OCI-LY3 (cell line): ENCODE data around the gene SLC9A7.

Experiments
- H2AFZ ChIP-seq: fragments of 200-600, 300-600 bp; shearing (Covaris generic); 2 replicates; pipeline ENCODE4 v1.6.0; 2014; ENCODE audit warnings: antibody characterized with exemption, low read depth, low read length
- H3K27ac ChIP-seq: fragments of 200-600, 300-600 bp; sonication (generic); 2 replicates; pipeline ENCODE4 v1.5.1; 2014; ENCODE audit warnings: mild to moderate bottlenecking, low read length, moderate library complexity, mixed read lengths
- H3K27me3 ChIP-seq: fragments of 200-600, 300-600 bp; sonication (generic); 2 replicates; pipeline ENCODE4 v1.6.1; 2014; ENCODE audit warnings: low read depth, low read length, mixed read lengths
- H3K36me3 ChIP-seq: fragments of 200-600, 300-600 bp; sonication (generic); replicated peaks from 2 replicates; pipeline ENCODE3; 2014; ENCODE audit warnings: low read depth, low read length, mixed read lengths
- H3K4me1 ChIP-seq: fragments of 300-600, 200-600 bp; sonication (generic); 2 replicates; pipeline ENCODE4 v1.6.1; 2014; ENCODE audit warnings: low read length, mixed read lengths
- H3K4me2 ChIP-seq: fragments of 200-600, 300-600 bp; sonication (generic); 2 replicates; pipeline ENCODE4 v1.6.1; 2014; ENCODE audit warnings: low read length, mixed read lengths
- H3K4me3 ChIP-seq: fragments of 300-600, 200-600 bp; sonication (generic); 2 replicates; pipeline ENCODE4 v1.5.1; 2014; ENCODE audit warnings: antibody characterized with exemption, mild to moderate bottlenecking, low read length, moderate library complexity
- H3K79me2 ChIP-seq: fragments of 300-600, 200-600 bp; shearing (Covaris generic); 2 replicates; pipeline ENCODE4 v1.6.1; 2014; ENCODE audit warnings: mild to moderate bottlenecking, low read length, mixed read lengths
- H3K9ac ChIP-seq: fragments of 300-600, 200-600 bp; shearing (Covaris generic); 2 replicates; pipeline ENCODE4 v1.6.0; 2014; ENCODE audit warnings: mild to moderate bottlenecking, low read length, moderate library complexity
- H3K9me3 ChIP-seq: fragments of 200-600, 300-600 bp; shearing (Covaris generic); 2 replicates; pipeline ENCODE4 v1.6.1; 2014; ENCODE audit warnings: low read length, mixed read lengths; ENCODE audit not compliant: insufficient read depth
- H4K20me1 ChIP-seq: fragments of 200-600, 300-600 bp; sonication (generic); 2 replicates; pipeline ENCODE4 v1.6.1; 2016; ENCODE audit warnings: low read length, mixed read lengths; ENCODE audit not compliant: insufficient read depth
- EZH2phosphoT487 ChIP-seq: fragments of 200-600 bp; shearing (Covaris generic); IDR thresholded peaks from 2 replicates; pipeline ENCODE4 v1.6.1; 2018; ENCODE audit warnings: antibody characterized with exemption, mixed run types, low read depth
- TF ChIP-seq, protein P1 (sequence below): fragments of 200-600, 300-600 bp; sonication (generic); IDR thresholded peaks from 2 replicates; pipeline ENCODE4 v1.5.1; 2014; ENCODE audit warnings: antibody characterized with exemption, low read length, low read depth

Gene SLC9A7

DNA sequence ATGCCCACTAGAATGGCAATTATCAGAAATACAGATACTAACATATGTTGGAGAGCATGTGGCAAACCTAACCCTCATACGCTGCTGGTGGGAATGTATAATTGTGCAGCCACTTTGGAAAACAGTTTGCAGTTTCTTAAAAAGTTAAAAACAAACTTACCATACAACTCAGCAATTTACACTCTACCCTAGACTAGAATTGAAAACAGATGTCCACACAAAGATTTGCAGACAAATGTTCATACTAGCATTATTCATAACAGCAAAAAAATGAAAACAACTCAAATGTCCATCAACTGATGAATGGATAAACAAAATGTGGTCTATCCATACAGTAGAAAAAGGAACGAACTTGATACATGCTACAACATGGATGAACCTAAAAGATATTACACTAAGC, 64.4 kb downstream of the SLC9A7 start:
- Histone ChIP-seq H3K4me1 (peaks cover 8% of the 10 kb centered on the region), H3K36me3 (no peaks in the 10 kb centered on the region), H2AFZ (no peak overlapping the region), H3K9ac (no peak overlapping the region), H3K4me3 (no peak overlapping the region), H3K9me3 (no peaks in the 10 kb centered on the region), H4K20me1 (peaks cover 18% of the 10 kb centered on the region; the same call in 1 of the 2 replicates), H3K4me2 (no peak overlapping the region), H3K27ac (no peak overlapping the region), H3K79me2 (peaks cover 13% of the 10 kb centered on the region; the same call in 1 of the 2 replicates), H3K27me3 (no peaks in the 10 kb centered on the region)
- TF ChIP-seq, protein P1, sequence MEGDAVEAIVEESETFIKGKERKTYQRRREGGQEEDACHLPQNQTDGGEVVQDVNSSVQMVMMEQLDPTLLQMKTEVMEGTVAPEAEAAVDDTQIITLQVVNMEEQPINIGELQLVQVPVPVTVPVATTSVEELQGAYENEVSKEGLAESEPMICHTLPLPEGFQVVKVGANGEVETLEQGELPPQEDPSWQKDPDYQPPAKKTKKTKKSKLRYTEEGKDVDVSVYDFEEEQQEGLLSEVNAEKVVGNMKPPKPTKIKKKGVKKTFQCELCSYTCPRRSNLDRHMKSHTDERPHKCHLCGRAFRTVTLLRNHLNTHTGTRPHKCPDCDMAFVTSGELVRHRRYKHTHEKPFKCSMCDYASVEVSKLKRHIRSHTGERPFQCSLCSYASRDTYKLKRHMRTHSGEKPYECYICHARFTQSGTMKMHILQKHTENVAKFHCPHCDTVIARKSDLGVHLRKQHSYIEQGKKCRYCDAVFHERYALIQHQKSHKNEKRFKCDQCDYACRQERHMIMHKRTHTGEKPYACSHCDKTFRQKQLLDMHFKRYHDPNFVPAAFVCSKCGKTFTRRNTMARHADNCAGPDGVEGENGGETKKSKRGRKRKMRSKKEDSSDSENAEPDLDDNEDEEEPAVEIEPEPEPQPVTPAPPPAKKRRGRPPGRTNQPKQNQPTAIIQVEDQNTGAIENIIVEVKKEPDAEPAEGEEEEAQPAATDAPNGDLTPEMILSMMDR = no peak
- TF ChIP-seq EZH2phosphoT487 = no peak

GRCh38 chrX:46693149-46693548, 65.8 kb downstream of the SLC9A7 start:
- Histone ChIP-seq H3K36me3 (no peaks in the 10 kb centered on the region), H3K27me3 (no peaks in the 10 kb centered on the region), H3K4me2 (no peak overlapping the region; the same call in 1 of the 2 replicates), H4K20me1 (peaks cover 18% of the 10 kb centered on the region; the same call in 1 of the 2 replicates), H3K9me3 (no peaks in the 10 kb centered on the region), H3K9ac (no peak overlapping the region), H2AFZ (no peak overlapping the region), H3K79me2 (peaks cover 13% of the 10 kb centered on the region; the same call in 1 of the 2 replicates), H3K27ac (no peak overlapping the region), H3K4me1 (peaks cover 12% of the 10 kb centered on the region), H3K4me3 (no peak overlapping the region)
- TF ChIP-seq EZH2phosphoT487 = no peak
- TF ChIP-seq, protein P1 = no peak

- no peaks in the 10 kb centered on the region for H3K27me3 ChIP-seq
Observed at GRCh38 chrX:46690818-46691217, 68.1 kb downstream of the SLC9A7 start.

DNA sequence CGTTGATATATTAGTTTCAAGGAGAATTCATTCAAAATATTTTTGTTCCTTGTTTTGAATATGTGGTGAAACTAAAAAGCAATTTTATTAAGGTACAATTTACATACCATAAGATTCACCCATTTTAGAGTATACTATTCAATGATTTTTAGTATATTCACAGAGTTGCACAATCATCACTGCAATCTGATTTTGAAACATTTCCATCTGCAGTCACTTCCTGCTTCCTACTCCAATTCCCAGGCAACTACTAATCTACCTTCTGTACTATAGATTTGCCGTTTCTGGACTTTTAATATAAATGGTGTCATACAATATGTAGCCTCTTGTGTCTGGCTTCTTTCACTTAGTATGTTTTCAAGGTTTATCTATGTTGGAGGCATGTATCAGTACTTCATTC, 71.3 kb downstream of the SLC9A7 start:
- Histone ChIP-seq H2AFZ (no peak overlapping the region), H3K9me3 (no peaks in the 10 kb centered on the region), H3K4me2 (no peak overlapping the region), H3K9ac (no peak overlapping the region), H3K4me1 (peaks cover 15% of the 10 kb centered on the region), H3K79me2 (peaks cover 19% of the 10 kb centered on the region; the same call in 1 of the 2 replicates), H3K27me3 (no peaks in the 10 kb centered on the region), H3K4me3 (no peak overlapping the region), H3K36me3 (no peaks in the 10 kb centered on the region), H3K27ac (no peak overlapping the region), H4K20me1 (peaks cover 29% of the 10 kb centered on the region; the same call in 1 of the 2 replicates)
- no peak for TF ChIP-seq EZH2phosphoT487
- TF ChIP-seq, protein P1 = no peak

More at GRCh38 chrX:46690818-46691217, 68.1 kb downstream of the SLC9A7 start:
- H3K79me2 ChIP-seq = peaks cover 14% of the 10 kb centered on the region; the same call in 1 of the 2 replicates
- H3K9ac ChIP-seq = no peak overlapping the region
- no peak overlapping the region for H3K4me2 ChIP-seq
- H3K4me3 ChIP-seq = no peak overlapping the region
- H3K9me3 ChIP-seq = no peaks in the 10 kb centered on the region
- TF ChIP-seq, protein P1 = no peak
- no peak for TF ChIP-seq EZH2phosphoT487
- H3K27ac ChIP-seq = no peak overlapping the region
- H3K4me1 ChIP-seq = peaks cover 19% of the 10 kb centered on the region
- peaks cover 27% of the 10 kb centered on the region; the same call in 1 of the 2 replicates for H4K20me1 ChIP-seq
- no peak overlapping the region for H2AFZ ChIP-seq
- H3K36me3 ChIP-seq = no peaks in the 10 kb centered on the region
